HG03175 (cell line): Measurements from ENCODE around the gene NAV3.

Experiments used
- ATAC-seq: cut with Tn5 transposase; IDR thresholded peaks from one replicate; pipeline ENCODE4 v1.9.1; 2021; ENCODE audit warnings: mild to moderate bottlenecking, moderate library complexity; ENCODE audit not compliant: unreplicated experiment

NAV3 gene

DNA sequence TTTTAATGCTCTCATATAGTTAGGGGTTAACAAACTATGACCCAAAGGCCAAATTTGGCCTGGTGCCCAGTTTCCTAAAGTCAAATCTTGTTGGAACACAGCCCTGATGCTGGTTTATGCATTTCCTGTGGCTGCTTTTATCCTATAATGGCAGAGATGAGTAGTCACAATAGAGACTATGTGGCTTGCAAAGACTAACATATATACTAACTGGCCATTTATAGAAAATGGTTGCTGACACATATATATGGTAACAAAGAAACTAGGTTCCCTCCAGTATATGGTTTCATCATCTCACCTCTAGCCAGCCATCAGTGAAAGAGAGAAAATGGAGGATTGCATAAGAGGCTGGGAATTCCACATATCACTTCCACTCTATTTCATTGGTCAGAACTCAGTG, 10.8 kb downstream of the NAV3 start:
- ATAC-seq, result no peak

DNA sequence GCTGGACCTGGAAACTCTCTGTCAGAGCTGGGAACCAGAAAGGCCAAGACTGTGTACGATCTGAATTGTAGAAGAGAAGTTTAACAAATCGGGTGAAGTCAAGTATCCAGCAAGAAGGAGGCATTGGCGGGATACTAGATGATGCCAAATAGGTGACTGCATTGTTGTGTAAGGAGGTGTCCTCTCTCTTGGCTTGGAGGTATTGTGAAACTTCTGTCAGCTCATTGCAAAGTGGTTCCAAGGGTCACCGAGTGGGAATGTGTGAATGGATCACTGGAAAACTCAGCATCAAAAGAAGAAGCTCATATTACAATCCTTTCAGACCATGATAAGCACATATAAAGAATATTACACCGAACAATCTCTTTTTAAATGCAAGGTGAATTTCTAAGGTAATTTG, 11.7 kb downstream of the NAV3 start:
- ATAC-seq, result no peak

DNA sequence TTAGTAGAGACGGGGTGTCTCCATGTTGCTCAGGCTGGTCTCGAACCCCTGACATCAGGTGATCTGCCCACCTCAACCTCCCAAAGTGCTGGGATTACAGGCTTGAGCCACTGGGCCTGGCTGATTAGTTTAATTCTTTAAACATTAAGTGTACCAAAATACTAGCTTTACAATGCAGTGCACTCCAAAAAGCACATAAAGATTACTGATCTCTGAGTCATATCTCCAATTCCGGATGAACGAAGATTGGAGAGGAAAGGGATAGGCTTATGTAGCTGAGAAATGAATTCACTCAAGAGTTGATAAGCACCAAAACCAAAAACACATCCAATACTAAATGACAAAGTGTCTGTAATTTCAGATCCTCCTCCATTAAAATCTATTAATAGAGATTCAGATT, 15.1 kb downstream of the NAV3 start:
- ATAC-seq, result no peak

DNA sequence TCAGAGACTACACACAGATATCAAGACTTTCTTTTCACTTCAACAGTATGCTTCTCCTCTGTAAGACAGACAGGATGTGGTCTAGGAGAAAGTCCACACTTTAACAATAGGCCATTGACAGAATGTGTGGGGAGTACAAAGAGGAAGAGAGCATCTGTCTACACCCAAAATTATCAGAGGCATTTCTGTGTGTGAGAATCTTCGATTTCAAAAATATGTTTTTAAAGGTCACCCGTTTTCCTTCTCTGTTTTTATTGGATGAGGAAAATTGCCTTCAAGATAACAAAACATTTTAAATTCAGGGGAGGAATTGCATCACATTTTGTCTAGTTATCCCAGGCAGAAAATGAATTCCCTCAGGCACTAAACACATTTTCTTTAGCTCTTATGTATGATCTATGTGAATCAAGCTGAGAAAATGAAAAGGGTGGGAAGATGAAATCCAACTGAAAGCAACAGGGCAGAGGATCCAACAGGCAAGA, 16.4 kb downstream of the NAV3 start:
- ATAC-seq, result peak; percentile 97

DNA sequence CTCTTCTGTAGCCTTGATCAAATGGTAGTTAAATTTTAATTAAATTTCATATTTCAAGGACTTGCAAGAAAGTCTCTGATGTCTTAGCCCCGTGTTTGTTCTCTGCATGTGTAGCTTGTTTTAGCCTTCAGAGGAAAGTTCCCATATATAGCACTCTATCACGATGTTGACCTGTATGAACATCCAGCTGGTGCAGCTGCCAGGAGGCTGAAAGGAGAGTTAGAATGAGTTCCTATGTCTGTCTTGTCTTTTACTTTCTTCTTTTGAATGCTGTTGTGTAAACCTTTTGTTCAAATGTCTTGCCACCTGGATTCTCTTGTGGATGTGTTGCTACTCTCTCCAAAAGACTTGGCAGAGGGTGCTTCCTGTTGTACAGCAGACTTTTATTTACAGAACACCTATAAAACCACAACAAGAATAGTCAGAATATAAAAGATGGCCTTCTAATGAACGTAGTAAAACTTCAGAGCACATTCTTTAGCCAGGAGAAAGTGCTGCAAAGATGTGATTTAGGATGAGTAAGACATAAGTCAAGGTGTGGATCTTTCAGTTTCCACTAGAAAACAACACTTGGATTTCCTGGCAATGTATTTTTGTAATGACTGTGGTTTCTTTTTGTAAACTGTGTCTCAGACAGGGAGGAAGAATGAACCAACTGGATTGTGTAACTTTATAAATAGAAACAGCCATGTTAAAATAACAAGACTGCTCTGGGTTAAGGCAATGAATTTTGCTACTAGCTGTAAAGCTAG, 17.2 kb downstream of the NAV3 start:
- no peak for ATAC-seq

DNA sequence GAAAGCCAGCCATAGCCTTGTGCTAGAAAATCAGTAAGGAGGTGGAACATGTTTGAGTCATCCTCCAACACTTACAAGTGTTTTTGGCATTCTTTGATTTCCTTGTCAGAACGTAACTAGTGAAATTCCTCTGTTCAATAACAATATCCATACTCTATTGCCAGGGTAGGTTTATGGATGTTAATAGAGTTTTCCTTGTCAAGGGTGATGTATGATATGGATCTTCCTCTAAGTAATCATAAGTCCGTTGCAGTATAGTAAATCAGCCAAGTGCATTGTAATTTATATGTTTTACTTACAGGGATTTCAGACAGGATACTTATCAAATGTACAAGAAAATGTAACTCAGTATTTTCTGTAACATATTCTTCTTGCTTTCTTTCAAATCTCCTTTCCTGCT, 19.4 kb downstream of the NAV3 start:
- no peak for ATAC-seq

DNA sequence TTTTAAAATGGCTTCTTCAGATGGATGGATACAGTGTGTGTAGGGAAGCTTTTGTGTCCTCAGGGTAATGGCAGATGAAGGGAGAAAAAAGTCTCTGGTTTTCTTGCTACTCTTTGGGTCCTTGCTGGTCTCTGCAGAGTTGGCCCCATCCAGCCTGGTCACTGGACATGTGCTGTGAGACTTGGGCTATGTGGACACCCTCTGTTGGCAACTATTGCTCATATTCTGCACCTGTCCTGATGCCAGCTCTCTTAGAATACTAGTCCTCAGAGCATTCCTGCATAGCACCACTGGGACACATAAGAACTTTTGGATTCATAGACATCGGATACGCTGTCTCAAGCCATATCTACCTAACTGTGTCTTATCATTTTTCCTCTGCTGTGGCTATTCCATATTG, 20.0 kb downstream of the NAV3 start:
- ATAC-seq, result no peak

DNA sequence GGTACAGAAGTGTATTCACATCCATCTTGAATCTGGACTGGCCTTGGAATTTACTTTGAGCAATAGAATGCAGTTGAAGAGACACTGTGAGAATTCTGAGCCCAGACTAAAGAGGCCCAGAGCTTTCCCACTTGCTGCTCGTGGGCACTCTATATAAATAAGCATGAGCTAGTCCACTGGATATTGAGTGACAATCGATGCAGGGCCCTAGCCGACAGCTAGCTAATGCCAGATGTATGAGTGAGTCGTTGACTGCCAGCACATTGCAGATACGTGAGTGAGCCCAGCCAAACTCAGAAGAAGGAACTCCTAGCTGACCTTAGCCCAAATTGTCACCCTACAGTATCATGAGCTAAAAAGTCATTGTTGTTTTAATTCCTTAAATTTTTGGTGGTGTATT, 24.9 kb downstream of the NAV3 start:
- no peak for ATAC-seq

DNA sequence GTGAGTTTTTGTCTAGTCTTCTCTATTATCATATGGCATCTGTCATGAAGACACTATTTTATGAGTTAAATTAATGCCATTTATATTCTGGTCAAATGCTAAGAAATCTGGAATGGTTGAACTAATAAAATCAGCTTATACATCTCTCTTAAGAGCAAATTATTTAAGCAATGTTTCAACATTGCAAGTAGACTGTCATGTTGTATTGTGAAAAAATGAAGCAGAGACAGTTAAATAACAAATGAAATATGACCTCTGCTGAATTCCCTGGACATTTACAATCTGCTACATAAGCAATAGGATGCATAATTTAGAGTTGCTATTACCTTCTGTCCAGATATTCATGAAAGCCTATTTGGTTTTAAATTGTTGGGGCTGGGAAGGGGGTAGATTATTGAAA, 30.6 kb downstream of the NAV3 start:
- ATAC-seq, result no peak

DNA sequence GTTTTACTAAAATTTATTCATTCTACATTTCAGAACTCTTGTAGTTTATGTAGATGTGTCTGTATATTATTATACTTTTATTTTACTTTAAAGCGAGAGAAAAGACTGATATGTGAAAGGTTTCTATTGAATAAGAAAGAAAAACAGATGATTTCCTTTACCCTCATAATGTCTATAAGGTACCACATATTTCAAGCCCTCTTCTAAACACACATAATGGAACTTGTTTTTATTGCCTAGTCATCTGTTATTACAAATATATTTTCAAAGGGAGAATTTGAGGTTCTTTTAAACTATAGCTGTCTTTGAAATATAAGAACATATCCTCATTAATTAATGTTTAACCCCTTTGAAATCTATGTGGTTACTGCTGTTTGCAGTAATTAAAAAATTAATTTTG, 34.5 kb downstream of the NAV3 start:
- ATAC-seq, result no peak

DNA sequence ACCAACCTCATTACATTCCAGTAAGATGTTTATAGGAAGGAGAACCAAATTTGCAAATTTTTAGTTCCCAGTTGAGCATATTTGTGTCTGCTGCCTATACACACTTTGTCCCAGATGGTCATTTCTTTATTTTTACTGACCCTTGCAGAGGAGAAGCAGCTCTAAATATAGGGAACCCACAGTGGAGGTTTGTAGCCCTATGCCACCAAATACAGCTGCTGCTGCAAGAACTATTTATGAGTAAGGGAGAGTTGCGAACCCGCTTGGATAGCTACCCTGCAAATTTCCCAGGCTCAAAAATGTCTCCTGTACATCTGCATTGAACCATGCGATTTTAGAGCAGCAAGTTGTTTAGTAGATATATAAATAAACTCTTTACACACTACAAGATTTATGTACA, 48.2 kb downstream of the NAV3 start:
- no peak for ATAC-seq

DNA sequence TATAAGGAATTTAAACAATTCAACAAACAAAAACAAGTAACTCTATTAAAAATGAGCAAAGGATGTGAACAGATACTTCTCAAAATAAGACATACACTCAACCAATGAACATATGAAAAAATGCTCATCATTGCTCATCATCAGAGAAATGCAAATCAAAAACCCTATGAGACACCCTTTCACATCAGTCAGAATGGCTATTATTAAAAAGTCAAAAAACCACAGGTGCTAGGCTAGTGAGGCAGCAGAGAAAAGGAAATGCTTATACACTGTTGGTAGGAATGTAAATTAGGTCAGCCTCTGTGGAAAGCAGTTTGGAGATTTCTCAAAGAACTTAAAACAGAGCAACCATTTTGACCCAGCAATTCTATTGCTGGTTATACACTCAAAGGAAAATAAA, 52.0 kb downstream of the NAV3 start:
- ATAC-seq, result no peak

DNA sequence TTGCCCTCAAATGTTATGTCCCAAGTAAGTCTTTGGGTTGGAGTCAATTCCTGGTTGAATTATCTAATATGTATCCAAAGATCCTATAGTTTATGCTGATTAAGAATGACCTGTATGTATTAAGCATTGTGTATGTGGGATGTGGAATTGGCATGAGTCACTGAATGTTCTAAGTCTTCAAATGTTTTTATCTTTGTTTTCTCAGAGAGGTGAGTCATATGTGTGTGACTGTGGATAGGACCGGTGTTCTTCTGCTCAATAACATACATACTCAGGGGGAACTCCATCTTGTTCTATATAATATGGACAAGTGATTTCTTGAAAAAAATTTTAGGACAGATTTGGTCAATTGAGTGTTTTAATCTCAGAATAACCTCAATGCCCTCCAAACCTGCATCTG, 57.9 kb downstream of the NAV3 start:
- no peak for ATAC-seq

DNA sequence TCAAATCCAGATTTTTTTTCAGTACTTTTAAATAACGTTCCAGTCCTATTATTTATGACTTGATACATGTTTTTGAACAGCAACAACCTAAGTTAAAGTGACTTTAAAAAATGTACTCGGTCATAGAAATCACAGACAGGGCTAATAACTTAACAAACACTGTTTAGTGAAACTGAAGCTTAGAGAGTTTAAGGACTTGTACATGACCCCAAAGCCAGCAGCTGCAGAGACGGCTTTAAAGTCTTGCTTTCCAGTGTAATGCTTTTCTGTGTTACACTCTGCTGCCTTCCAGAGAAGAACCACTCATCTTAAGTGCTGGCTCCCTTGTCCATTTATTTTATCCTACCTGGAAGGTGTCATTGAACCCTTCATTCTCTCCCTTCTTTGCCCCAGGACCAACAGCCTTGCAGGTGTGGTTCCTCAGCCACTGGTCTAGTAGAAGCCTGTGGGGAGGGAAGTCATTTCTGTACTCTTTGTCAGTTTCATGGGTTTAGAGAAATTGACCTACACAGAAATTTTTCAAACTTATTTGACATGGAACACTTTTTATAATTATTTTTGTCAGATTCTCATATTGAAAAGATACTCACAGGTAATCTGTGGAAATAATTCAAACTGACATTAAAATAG, 60.9 kb downstream of the NAV3 start:
- ATAC-seq, result no peak

DNA sequence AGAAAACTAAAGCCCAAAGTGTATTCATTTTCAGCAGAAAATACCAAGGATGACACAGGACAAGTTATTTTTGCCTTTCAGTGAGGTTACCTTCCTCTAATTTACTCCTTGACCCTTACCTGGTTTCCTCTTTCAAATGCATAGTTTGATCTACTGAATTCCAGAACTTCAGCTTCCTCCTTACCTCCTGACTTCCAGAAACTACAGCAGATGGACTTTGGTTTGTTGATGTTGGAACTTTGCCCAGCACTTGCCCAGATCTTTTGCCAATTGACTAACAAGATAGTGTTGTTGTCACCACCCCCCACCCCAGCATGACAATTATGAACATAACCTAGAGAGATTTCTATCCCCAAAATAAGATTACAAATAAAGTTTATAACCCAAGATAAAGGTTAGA, 63.2 kb downstream of the NAV3 start:
- ATAC-seq, result no peak

DNA sequence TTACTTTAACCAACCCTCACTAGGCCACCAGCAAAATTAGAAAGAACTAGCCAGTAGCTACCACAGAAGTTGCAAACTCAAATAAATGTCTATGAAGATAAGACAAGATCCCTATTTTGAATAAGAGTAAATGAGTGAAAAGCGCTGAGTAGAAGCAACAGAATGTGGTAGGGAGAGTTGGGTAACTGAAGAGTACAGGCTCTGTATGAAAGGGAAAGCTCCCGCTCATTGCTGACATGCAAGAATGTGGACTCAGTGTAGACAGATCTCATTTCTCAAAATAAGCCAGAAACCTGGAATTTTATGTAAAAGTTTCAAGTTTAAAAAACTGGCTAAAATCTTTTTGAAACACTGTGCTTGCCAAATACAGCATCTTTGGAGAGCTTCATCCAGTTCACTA, 63.9 kb downstream of the NAV3 start:
- ATAC-seq, result no peak

DNA sequence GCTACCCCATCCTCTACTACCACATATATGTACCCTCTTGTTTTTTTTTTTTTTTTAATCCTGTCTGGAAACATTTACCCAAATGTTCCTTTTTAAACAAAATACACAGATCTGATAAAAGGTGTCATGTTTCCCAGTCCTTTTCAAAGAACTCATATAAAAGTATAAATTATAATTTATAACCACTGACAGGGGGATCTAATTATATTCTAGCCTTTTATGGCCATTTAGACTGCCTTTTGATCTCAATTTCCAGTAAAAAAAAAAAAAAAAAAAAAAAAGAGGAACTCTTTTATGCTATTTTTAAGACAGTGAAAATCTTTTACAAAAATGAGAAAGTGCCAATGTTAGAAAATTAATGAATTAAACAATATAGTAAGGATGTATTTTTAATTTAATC, 65.0 kb downstream of the NAV3 start:
- ATAC-seq, result no peak

DNA sequence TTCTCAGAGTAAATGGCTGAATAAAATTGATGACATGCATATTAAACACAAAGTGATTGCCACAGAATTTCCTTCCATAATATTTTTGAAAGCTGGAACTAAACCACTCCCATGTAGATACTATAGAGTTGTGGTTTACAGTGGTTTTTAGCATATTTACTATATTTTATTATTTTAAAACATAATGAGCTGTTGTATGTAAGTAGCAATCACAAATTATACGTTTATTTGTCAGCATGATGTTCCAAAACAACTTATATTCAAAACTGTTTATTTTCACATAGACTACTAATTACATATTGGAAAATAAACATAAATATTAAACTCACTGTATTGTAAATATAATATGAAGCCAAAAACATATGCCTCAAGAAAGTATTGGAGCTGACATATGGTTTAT, 77.2 kb downstream of the NAV3 start:
- no peak for ATAC-seq

DNA sequence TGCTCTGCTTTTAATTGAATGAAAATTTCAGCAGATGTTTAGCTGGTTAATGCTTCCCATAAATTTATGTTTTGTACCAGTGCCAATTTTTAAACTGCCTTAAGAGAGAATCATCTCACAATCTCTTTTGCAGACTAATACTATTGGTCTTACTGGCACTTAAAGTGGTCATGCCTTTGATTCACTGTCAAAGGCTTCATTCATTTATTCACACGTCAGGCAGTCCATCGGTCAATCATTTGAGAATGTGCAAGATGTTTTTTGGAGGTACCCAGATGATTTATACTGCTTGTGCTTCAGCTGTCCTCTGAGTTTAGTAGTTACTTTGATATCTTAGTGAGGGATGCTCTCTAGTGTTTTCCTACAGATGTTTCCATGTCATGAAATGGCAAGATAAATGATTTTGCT, 83.4 kb downstream of the NAV3 start:
- no peak for ATAC-seq

DNA sequence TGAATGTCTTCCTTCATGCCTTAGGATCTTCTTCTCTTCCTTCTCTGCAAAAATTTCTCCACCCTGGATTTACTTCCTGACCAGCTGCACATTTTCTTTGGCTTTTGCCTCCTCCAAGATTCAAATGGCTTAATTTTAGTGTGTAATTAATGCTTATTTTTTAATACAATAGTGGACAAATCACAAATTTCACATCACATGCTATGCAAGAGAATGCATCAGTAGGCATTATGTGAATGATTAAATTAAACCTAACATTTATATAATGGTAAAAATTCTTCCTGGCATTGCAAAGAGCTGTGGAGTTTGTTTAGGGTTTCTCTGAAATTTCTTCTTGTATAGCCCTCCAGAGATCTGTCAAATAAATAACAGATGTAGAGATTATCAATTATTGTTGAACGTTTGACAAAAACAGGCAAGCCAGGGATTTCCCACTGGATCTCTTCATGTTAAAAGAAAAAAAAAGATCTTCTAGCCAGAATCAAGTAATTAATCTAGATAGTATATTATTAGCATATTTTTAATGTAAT, 84.4 kb downstream of the NAV3 start:
- ATAC-seq, result no peak

DNA sequence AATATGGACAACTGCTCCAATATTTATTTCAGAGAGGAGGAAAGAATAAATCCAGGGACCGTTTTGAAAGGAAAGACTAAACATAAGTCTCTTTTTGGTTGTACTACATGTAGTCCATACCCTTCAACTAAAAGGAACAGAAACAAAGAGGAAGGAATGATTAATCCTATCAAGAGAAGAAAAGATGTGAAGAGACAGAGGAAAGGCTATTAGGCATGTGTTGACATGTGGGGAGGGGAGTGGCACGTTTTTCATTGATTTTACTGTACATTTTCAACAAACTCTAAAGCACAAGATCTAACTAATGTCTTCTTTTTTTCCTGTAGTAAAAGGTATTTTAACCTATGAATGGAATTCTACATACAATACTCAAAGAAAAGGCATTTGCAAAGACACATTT, 85.6 kb downstream of the NAV3 start:
- no peak for ATAC-seq

DNA sequence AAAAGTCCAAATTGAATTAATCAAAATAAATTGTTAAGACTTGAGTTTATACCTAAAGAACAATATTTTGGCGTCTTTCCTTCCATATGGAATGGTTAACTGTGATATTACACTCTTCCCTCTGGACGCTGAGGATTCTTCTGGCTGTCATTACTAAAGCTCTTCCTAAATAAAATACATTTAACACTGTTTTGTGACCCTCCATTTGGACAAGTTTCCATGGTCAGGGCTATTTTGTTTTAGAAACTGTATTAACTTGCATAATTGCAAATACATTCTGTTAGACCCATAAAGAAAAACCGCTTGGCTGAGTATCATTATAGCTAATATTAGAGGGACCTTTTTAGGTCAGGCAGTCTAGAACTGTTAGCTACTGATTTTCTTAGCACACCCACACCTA, 87.4 kb downstream of the NAV3 start:
- ATAC-seq, result no peak

DNA sequence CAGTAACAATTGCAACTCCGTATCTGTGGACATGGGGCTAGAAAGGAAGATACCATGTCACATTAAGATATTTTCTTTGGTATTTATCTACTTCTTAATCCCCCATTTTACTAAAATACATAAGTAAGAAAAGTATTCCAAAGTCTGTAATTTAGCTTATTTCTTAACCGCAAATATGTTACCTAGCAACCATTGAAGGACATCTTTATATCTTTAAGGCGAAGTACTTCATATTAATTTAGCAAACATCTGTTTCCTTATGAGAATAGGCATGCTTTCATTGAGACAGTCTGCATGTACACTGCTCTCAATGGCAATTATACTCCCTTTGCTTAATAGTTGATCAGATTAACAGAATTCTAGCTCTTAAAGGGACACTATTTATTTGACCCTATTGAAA, 88.8 kb downstream of the NAV3 start:
- no peak for ATAC-seq
